ENCODE data around the gene TRAF5.

The TRAF5 gene

GRCh38 chr1:211332036-211332616 lies 5.5 kb downstream of the TRAF5 start:
- no peak overlapping the region for H3K4me3 Mint-ChIP-seq

GRCh38 chr1:211332830-211333229 lies 6.2 kb downstream of the TRAF5 start:
- Mint-ChIP-seq H3K4me3 (no peak overlapping the region), H3K4me1 (peaks cover 94% of the 10 kb centered on the region), H3K36me3 (peaks cover 68% of the 10 kb centered on the region), H3K27me3 (no peaks in the 10 kb centered on the region), H3K9me3 (no peaks in the 10 kb centered on the region), H3K27ac (peak overlapping the region; percentile 77)
- no peak for DNase-seq
- CTCF ChIA-PET = interaction anchor here (1.9 to 2.3 kb wide), 2 partner anchors 9 to 181 kb away, joined by 5 read pairs; no protein-coding TSS in a partner anchor

More at GRCh38 chr1:211332036-211332616, 5.5 kb downstream of the TRAF5 start:
- Mint-ChIP-seq H3K27ac (peak overlapping the region; percentile 30), H3K36me3 (peaks cover 60% of the 10 kb centered on the region), H3K27me3 (no peaks in the 10 kb centered on the region), H3K9me3 (no peaks in the 10 kb centered on the region), H3K4me1 (peaks cover 93% of the 10 kb centered on the region)
- DNase-seq = no peak
- CTCF ChIA-PET = interaction anchor here (1.9 to 2.3 kb wide), 2 partner anchors 8 to 182 kb away, joined by 5 read pairs; no protein-coding TSS in a partner anchor

- Mint-ChIP-seq H3K4me3 (no peak overlapping the region), H3K36me3 (peaks cover 67% of the 10 kb centered on the region), H3K9me3 (no peaks in the 10 kb centered on the region), H3K4me1 (peaks cover 93% of the 10 kb centered on the region), H3K27me3 (no peaks in the 10 kb centered on the region), H3K27ac (peak overlapping the region; percentile 43)
- CTCF ChIA-PET = interaction anchor here (3.7 kb wide), 1 partner anchor 11 kb away, joined by 16 read pairs; no protein-coding TSS in a partner anchor
- DNase-seq = no peak
Measured at GRCh38 chr1:211333906-211334305, 7.3 kb downstream of the TRAF5 start.

- H3K4me1 Mint-ChIP-seq = peaks cover 92% of the 10 kb centered on the region
- H3K9me3 Mint-ChIP-seq = no peaks in the 10 kb centered on the region
- no peak for DNase-seq
- H3K27me3 Mint-ChIP-seq = no peaks in the 10 kb centered on the region
- peaks cover 65% of the 10 kb centered on the region for H3K36me3 Mint-ChIP-seq
- CTCF ChIA-PET = interaction anchor here (0.7 to 3.7 kb wide), 6 partner anchors 9 to 179 kb away, joined by 3 to 16 read pairs (median 6); partner anchors contain the start of gene TRAF5
- peak overlapping the region; percentile 91 for H3K27ac Mint-ChIP-seq
- H3K4me3 Mint-ChIP-seq = peak overlapping the region; percentile 60
Measured at GRCh38 chr1:211334986-211335385, 8.4 kb downstream of the TRAF5 start.

GRCh38 chr1:211335522-211336157 lies 9.0 kb downstream of the TRAF5 start:
- DNase-seq = peak; percentile 59
- Mint-ChIP-seq H3K36me3 (peaks cover 60% of the 10 kb centered on the region), H3K4me3 (peak overlapping the region; percentile 60), H3K4me1 (peaks cover 90% of the 10 kb centered on the region), H3K27ac (peak overlapping the region; percentile 91), H3K27me3 (no peaks in the 10 kb centered on the region), H3K9me3 (no peaks in the 10 kb centered on the region)
- CTCF ChIA-PET = interaction anchor here (0.7 to 3.7 kb wide), 7 partner anchors 10 to 179 kb away, joined by 3 to 16 read pairs (median 4); partner anchors contain the start of gene TRAF5

- Mint-ChIP-seq H3K4me1 (peaks cover 90% of the 10 kb centered on the region), H3K9me3 (no peaks in the 10 kb centered on the region), H3K27me3 (no peaks in the 10 kb centered on the region), H3K27ac (peak overlapping the region; percentile 91), H3K36me3 (peaks cover 56% of the 10 kb centered on the region), H3K4me3 (peak overlapping the region; percentile 60)
- DNase-seq = no peak
- CTCF ChIA-PET = interaction anchor here (1.3 to 3.7 kb wide), 5 partner anchors 10 to 178 kb away, joined by 3 to 16 read pairs (median 8); partner anchors contain the start of gene TRAF5
Measured at GRCh38 chr1:211336161-211336560, 9.5 kb downstream of the TRAF5 start.

GRCh38 chr1:211336775-211337174 lies 10.1 kb downstream of the TRAF5 start:
- no peak for DNase-seq
- Mint-ChIP-seq H3K4me3 (peak overlapping the region; percentile 60), H3K36me3 (peaks cover 57% of the 10 kb centered on the region), H3K27ac (peak overlapping the region; percentile 91), H3K4me1 (peaks cover 91% of the 10 kb centered on the region), H3K9me3 (no peaks in the 10 kb centered on the region), H3K27me3 (no peaks in the 10 kb centered on the region)
- CTCF ChIA-PET = interaction anchor here (1.0 to 3.7 kb wide), 4 partner anchors 10 to 140 kb away, joined by 4 to 16 read pairs (median 6); no protein-coding TSS in a partner anchor

GRCh38 chr1:211337430-211338223 lies 11.0 kb downstream of the TRAF5 start:
- H3K9me3 Mint-ChIP-seq = no peaks in the 10 kb centered on the region
- H3K27me3 Mint-ChIP-seq = no peaks in the 10 kb centered on the region
- H3K36me3 Mint-ChIP-seq = peaks cover 56% of the 10 kb centered on the region
- DNase-seq = no peak
- peaks cover 87% of the 10 kb centered on the region for H3K4me1 Mint-ChIP-seq
- H3K27ac Mint-ChIP-seq = peak overlapping the region; percentile 91
- CTCF ChIA-PET = interaction anchor here (1.0 to 3.7 kb wide), 4 partner anchors 9 to 139 kb away, joined by 4 to 16 read pairs (median 8); no protein-coding TSS in a partner anchor
- no peak overlapping the region for H3K4me3 Mint-ChIP-seq

GRCh38 chr1:211338224-211338620 lies 11.6 kb downstream of the TRAF5 start:
- peaks cover 55% of the 10 kb centered on the region for H3K36me3 Mint-ChIP-seq
- peaks cover 85% of the 10 kb centered on the region for H3K4me1 Mint-ChIP-seq
- CTCF ChIA-PET = interaction anchor here (1.3 to 2.5 kb wide), 2 partner anchors 9 to 15 kb away, joined by 4 to 13 read pairs; no protein-coding TSS in a partner anchor
- no peaks in the 10 kb centered on the region for H3K27me3 Mint-ChIP-seq
- no peak for DNase-seq
- no peak overlapping the region for H3K4me3 Mint-ChIP-seq
- H3K27ac Mint-ChIP-seq = peak overlapping the region; percentile 91
- H3K9me3 Mint-ChIP-seq = no peaks in the 10 kb centered on the region

- no peak for DNase-seq
- H3K4me3 Mint-ChIP-seq = no peak overlapping the region
- CTCF ChIA-PET = interaction anchor here (1.4 to 2.5 kb wide), 3 partner anchors 10 to 137 kb away, joined by 4 to 13 read pairs (median 9); no protein-coding TSS in a partner anchor
- peaks cover 53% of the 10 kb centered on the region for H3K36me3 Mint-ChIP-seq
- no peaks in the 10 kb centered on the region for H3K27me3 Mint-ChIP-seq
- H3K4me1 Mint-ChIP-seq = peaks cover 80% of the 10 kb centered on the region
- H3K9me3 Mint-ChIP-seq = no peaks in the 10 kb centered on the region
- peak overlapping the region; percentile 53 for H3K27ac Mint-ChIP-seq
Measured at GRCh38 chr1:211339631-211340041, 13.0 kb downstream of the TRAF5 start.

GRCh38 chr1:211340622-211341507 lies 14.2 kb downstream of the TRAF5 start:
- Mint-ChIP-seq H3K27ac (no peak overlapping the region), H3K4me3 (no peak overlapping the region), H3K4me1 (peaks cover 70% of the 10 kb centered on the region), H3K36me3 (peaks cover 46% of the 10 kb centered on the region), H3K27me3 (no peaks in the 10 kb centered on the region), H3K9me3 (no peaks in the 10 kb centered on the region)
- no peak for DNase-seq
- CTCF ChIA-PET = interaction anchor here (0.6 to 2.5 kb wide), 4 partner anchors 11 to 44 kb away, joined by 3 to 13 read pairs (median 6); no protein-coding TSS in a partner anchor

GRCh38 chr1:211341999-211342398 lies 15.4 kb downstream of the TRAF5 start:
- peaks cover 45% of the 10 kb centered on the region for H3K36me3 Mint-ChIP-seq
- H3K4me3 Mint-ChIP-seq = no peak overlapping the region
- H3K4me1 Mint-ChIP-seq = peaks cover 67% of the 10 kb centered on the region
- no peaks in the 10 kb centered on the region for H3K27me3 Mint-ChIP-seq
- no peaks in the 10 kb centered on the region for H3K9me3 Mint-ChIP-seq
- CTCF ChIA-PET = interaction anchor here (1.2 to 2.9 kb wide), 2 partner anchors 19 kb away, joined by 3 to 11 read pairs; no protein-coding TSS in a partner anchor
- DNase-seq = no peak
- no peak overlapping the region for H3K27ac Mint-ChIP-seq

GRCh38 chr1:211343607-211344006 lies 17.0 kb downstream of the TRAF5 start:
- DNase-seq = no peak
- CTCF ChIA-PET = interaction anchor here (1.0 to 2.9 kb wide), 3 partner anchors 8 to 20 kb away, joined by 3 to 11 read pairs (median 3); no protein-coding TSS in a partner anchor
- Mint-ChIP-seq H3K4me3 (no peak overlapping the region), H3K27ac (no peak overlapping the region), H3K27me3 (no peaks in the 10 kb centered on the region), H3K9me3 (no peaks in the 10 kb centered on the region), H3K4me1 (peaks cover 56% of the 10 kb centered on the region), H3K36me3 (peaks cover 44% of the 10 kb centered on the region)
